Measurements from ENCODE around the gene USP7. TPM values are rescaled to one million over a fixed set of nuclear protein-coding genes. Genes with fewer than 3 reads are reported as not detected.

Gene USP7
- total RNA-seq, 1 experiment from 2014 or later, result 125 TPM

- CTCF ChIA-PET, result interaction anchor here (0.7 kb wide), 1 partner anchor 131 kb away, joined by 5 read pairs; no protein-coding TSS in a partner anchor
- no peak for TF ChIP-seq REST (IDR thresholded peaks at IDR 0.05; ENCODE audit: insufficient read depth in 1 of 2, low read depth in 2 of 2, low read length in 1 of 2)
- TF ChIP-seq CTCF (IDR thresholded peaks at IDR 0.05), result no peak
- TF ChIP-seq POLR2AphosphoS5 (IDR thresholded peaks at IDR 0.05; ENCODE audit: low read depth, low read length), result no peak
- no peak for TF ChIP-seq TCF7L2 (IDR thresholded peaks at IDR 0.05; ENCODE audit: low read depth, low read length)
- TF ChIP-seq SIN3A (IDR thresholded peaks at IDR 0.05; ENCODE audit: borderline replicate concordance, insufficient read depth, low read depth, low read length), result no peak
- POLR2A ChIA-PET, result no interaction called here
These were observed 40.5 kb upstream of the USP7 start for GRCh38 chr16:9004183-9004582.

GRCh38 chr16:9003763-9004162, 40.1 kb upstream of the USP7 start:
- no TSS peak for BruUV-seq (replicated peaks)

More at GRCh38 chr16:9004183-9004582, 40.5 kb upstream of the USP7 start:
- in situ Hi-C loops (cut with HindIII; ENCODE audit: low pct_unique_long_range_greater_than_20kb, low sequenced_read_pairs), result no loop called here
- H3K27ac ChIP-seq (ENCODE audit: low read length), result no peak overlapping the region
- H3K27me3 ChIP-seq (ENCODE audit: control insufficient read depth, insufficient read depth, low read length), result no peaks in the 10 kb centered on the region
- BruUV-seq (replicated peaks), result no TSS peak
- intact Hi-C loops (cut with micrococcal nuclease; ENCODE audit: unreplicated experiment), result no loop called here
- H3K36me3 ChIP-seq (ENCODE audit: control insufficient read depth, insufficient read depth, low read length), result no peaks in the 10 kb centered on the region
- H3K4me1 ChIP-seq (ENCODE audit: control insufficient read depth, insufficient read depth, low read length), result no peaks in the 10 kb centered on the region
- no peak for DNase-seq (ENCODE audit: low read depth, low spot score)
- ATAC-seq, result no peak
- no peak overlapping the region for H3K4me3 ChIP-seq (ENCODE audit: low read depth in 2 of 2, low read length in 2 of 2)
- H3K9me3 ChIP-seq (ENCODE audit: control insufficient read depth, insufficient read depth, low read depth, low read length), result no peaks in the 10 kb centered on the region

More at GRCh38 chr16:9003763-9004162, 40.1 kb upstream of the USP7 start:
- Histone ChIP-seq H3K4me1 (ENCODE audit: control insufficient read depth, insufficient read depth, low read length) (no peaks in the 10 kb centered on the region), H3K36me3 (ENCODE audit: control insufficient read depth, insufficient read depth, low read length) (no peaks in the 10 kb centered on the region), H3K27ac (ENCODE audit: low read length) (no peak overlapping the region), H3K27me3 (ENCODE audit: control insufficient read depth, insufficient read depth, low read length) (no peaks in the 10 kb centered on the region), H3K9me3 (ENCODE audit: control insufficient read depth, insufficient read depth, low read depth, low read length) (no peaks in the 10 kb centered on the region), H3K4me3 (ENCODE audit: low read depth in 2 of 2, low read length in 2 of 2) (no peak overlapping the region)
- TF ChIP-seq SIN3A (IDR thresholded peaks at IDR 0.05; ENCODE audit: borderline replicate concordance, insufficient read depth, low read depth, low read length), result no peak
- TF ChIP-seq REST (IDR thresholded peaks at IDR 0.05; ENCODE audit: insufficient read depth in 1 of 2, low read depth in 2 of 2, low read length in 1 of 2), result no peak
- no peak for TF ChIP-seq TCF7L2 (IDR thresholded peaks at IDR 0.05; ENCODE audit: low read depth, low read length)
- no peak for TF ChIP-seq CTCF (IDR thresholded peaks at IDR 0.05)
- TF ChIP-seq POLR2AphosphoS5 (IDR thresholded peaks at IDR 0.05; ENCODE audit: low read depth, low read length), result no peak
- in situ Hi-C loops (cut with HindIII; ENCODE audit: low pct_unique_long_range_greater_than_20kb, low sequenced_read_pairs) (no loop called here), intact Hi-C loops (cut with micrococcal nuclease; ENCODE audit: unreplicated experiment) (no loop called here)
- POLR2A ChIA-PET, result no interaction called here
- DNase-seq (ENCODE audit: low read depth, low spot score) (no peak), ATAC-seq (no peak)
- CTCF ChIA-PET, result interaction anchor here (0.7 kb wide), 1 partner anchor 132 kb away, joined by 5 read pairs; no protein-coding TSS in a partner anchor

Data from Panc1 (cell line).